Trophoblast cell (in vitro differentiated cells and primary cell): ENCODE data around the gene MESP1.
A peak's percentile ranks its signal among the peaks of the same experiment; 100 is the strongest.

Experiments
- DNase-seq, 2 donors: peaks; one replicate each; pipeline ENCODE4 v3.0.0-alpha.2; 2016
- H2AFZ ChIP-seq: 2 replicates; pipeline ENCODE4 v1.6.1; 2013; ENCODE audit warnings: low read length, moderate library complexity, mild to moderate bottlenecking; ENCODE audit not compliant: insufficient read depth, poor library complexity
- H2AK5ac ChIP-seq: 2 replicates; pipeline ENCODE4 v1.6.1; 2013; ENCODE audit warnings: mild to moderate bottlenecking, low read length
- H2BK120ac ChIP-seq: 2 replicates; pipeline ENCODE4 v1.6.1; 2013; ENCODE audit warnings: low read length, mild to moderate bottlenecking, moderate library complexity; ENCODE audit not compliant: insufficient read depth, poor library complexity
- H2BK12ac ChIP-seq: 2 replicates; pipeline ENCODE4 v1.6.1; 2013; ENCODE audit warnings: mild to moderate bottlenecking, low read length, moderate library complexity
- H2BK5ac ChIP-seq: 2 replicates; pipeline ENCODE4 v1.6.1; 2013; ENCODE audit warnings: low read length, low read depth, moderate library complexity, mild to moderate bottlenecking; ENCODE audit not compliant: poor library complexity
- H3K14ac ChIP-seq: 2 replicates; pipeline ENCODE4 v1.6.1; 2013; ENCODE audit warnings: mild to moderate bottlenecking, low read length
- H3K18ac ChIP-seq: 2 replicates; pipeline ENCODE4 v1.6.1; 2013; ENCODE audit warnings: mild to moderate bottlenecking, low read length
- H3K23ac ChIP-seq: 2 replicates; pipeline ENCODE4 v1.6.1; 2013; ENCODE audit warnings: low read length
- H3K27ac ChIP-seq: 2 replicates; pipeline ENCODE4 v1.5.1; 2013; ENCODE audit warnings: low read depth, mild to moderate bottlenecking, inconsistent platforms, low read length, moderate library complexity
- H3K27me3 ChIP-seq: 2 replicates; pipeline ENCODE4 v1.6.1; 2013; ENCODE audit warnings: inconsistent platforms, mild to moderate bottlenecking, low read length, moderate library complexity; ENCODE audit not compliant: insufficient read depth
- H3K36me3 ChIP-seq, 2 experiments: 1 replicate in 1 of 2; 2 replicates in 1 of 2; pipeline ENCODE4 v1.6.1; 2013; ENCODE audit warnings: low read length in 2 of 2, mild to moderate bottlenecking in 2 of 2, moderate library complexity in 1 of 2; ENCODE audit not compliant: insufficient read depth in 2 of 2, control insufficient read depth in 1 of 2
- H3K4ac ChIP-seq: 2 replicates; pipeline ENCODE4 v1.6.1; 2013; ENCODE audit warnings: low read depth, mild to moderate bottlenecking, low read length, moderate library complexity
- H3K4me1 ChIP-seq, 2 experiments: 1 replicate in 1 of 2; 2 replicates in 1 of 2; pipeline ENCODE4 v1.6.1; 2013; ENCODE audit warnings: low read length in 2 of 2, mild to moderate bottlenecking in 2 of 2, moderate library complexity in 1 of 2; ENCODE audit not compliant: insufficient read depth in 2 of 2, control insufficient read depth in 1 of 2
- H3K4me2 ChIP-seq: 2 replicates; pipeline ENCODE4 v1.6.1; 2013; ENCODE audit warnings: inconsistent platforms, mild to moderate bottlenecking, low read length, moderate library complexity
- H3K4me3 ChIP-seq: 2 replicates; pipeline ENCODE4 v1.5.1; 2013; ENCODE audit warnings: mild to moderate bottlenecking, low read depth, low read length, inconsistent platforms
- H3K79me1 ChIP-seq: one replicate; pipeline ENCODE4 v1.6.1; 2013; ENCODE audit warnings: low read length
- H3K79me2 ChIP-seq: 2 replicates; pipeline ENCODE4 v1.6.1; 2013; ENCODE audit warnings: low read length, mild to moderate bottlenecking; ENCODE audit not compliant: control insufficient read depth, insufficient read depth, poor library complexity
- H3K9ac ChIP-seq: 2 replicates; pipeline ENCODE4 v1.6.1; 2013; ENCODE audit warnings: mild to moderate bottlenecking, low read length
- H3K9me3 ChIP-seq: 2 replicates; pipeline ENCODE4 v1.6.1; 2013; ENCODE audit warnings: low read depth, mild to moderate bottlenecking, control low read depth, inconsistent platforms, low read length; ENCODE audit not compliant: insufficient read depth
- H4K12ac ChIP-seq: 2 replicates; pipeline ENCODE4 v1.6.1; 2013; ENCODE audit warnings: low read depth, mild to moderate bottlenecking, low read length, moderate library complexity
- H4K8ac ChIP-seq: 2 replicates; pipeline ENCODE4 v1.6.1; 2013; ENCODE audit warnings: low read depth, mild to moderate bottlenecking, low read length, moderate library complexity
- H4K91ac ChIP-seq: one replicate; pipeline ENCODE4 v1.6.1; 2013; ENCODE audit warnings: low read depth, mild to moderate bottlenecking, low read length, moderate library complexity
- WGBS: extraction: QIAGEN DNeasy Blood & Tissue Kit; methylation state at CpG from one replicate; pipeline ENCODE4 v1.1.7; 2013; ENCODE audit warnings: missing lambda C conversion rate; ENCODE audit not compliant: insufficient read length, insufficient coverage; ENCODE audit errors: extremely low coverage; 5-methylcytosine and 5-hydroxymethylcytosine counted together

The MESP1 gene

GRCh38 chr15:89755701-89756100 lies 4.7 kb upstream of the MESP1 start:
- DNase-seq = peak; percentile 71 to 89
- no peak overlapping the region for H3K23ac ChIP-seq
- no peaks in the 10 kb centered on the region for H3K9me3 ChIP-seq
- H3K27ac ChIP-seq = no peak overlapping the region
- H3K18ac ChIP-seq = no peak overlapping the region
- H3K4me3 ChIP-seq = no peak overlapping the region
- no peak overlapping the region for H3K4ac ChIP-seq
- H4K91ac ChIP-seq = peak overlapping the region; percentile 42
- H3K79me1 ChIP-seq = peaks cover 10% of the 10 kb centered on the region
- peak overlapping the region; percentile 30 for H2BK120ac ChIP-seq
- H3K36me3 ChIP-seq = no peaks in the 10 kb centered on the region
- H2AK5ac ChIP-seq = peak overlapping the region; percentile 80
- peaks cover 4% of the 10 kb centered on the region for H3K79me2 ChIP-seq
- H3K27me3 ChIP-seq = no peaks in the 10 kb centered on the region
- H3K9ac ChIP-seq = no peak overlapping the region
- WGBS = no CpG with 5 or more reads among the region's 4 CpGs
- peaks cover 30 to 31% of the 10 kb centered on the region in 2 experiments for H3K4me1 ChIP-seq
- no peak overlapping the region for H3K14ac ChIP-seq
- no peak overlapping the region for H2BK5ac ChIP-seq
- no peak overlapping the region for H4K12ac ChIP-seq
- H2AFZ ChIP-seq = no peak overlapping the region
- H4K8ac ChIP-seq = no peak overlapping the region
- H2BK12ac ChIP-seq = peak overlapping the region; percentile 78
- H3K4me2 ChIP-seq = no peak overlapping the region

GRCh38 chr15:89754361-89755154 lies 3.5 kb upstream of the MESP1 start:
- no CpG with 5 or more reads among the region's 8 CpGs for WGBS
- Histone ChIP-seq H2BK5ac (peak overlapping the region; percentile 81), H4K91ac (peak overlapping the region; percentile 82), H3K14ac (no peak overlapping the region), H3K27ac (peak overlapping the region; percentile 68), H2BK12ac (peak overlapping the region; percentile 81), H4K8ac (peak overlapping the region; percentile 2), H3K4me3 (no peak overlapping the region), H4K12ac (no peak overlapping the region), H3K4ac (no peak overlapping the region), H3K36me3 (no peaks in the 10 kb centered on the region), H2BK120ac (peak overlapping the region; percentile 52), H2AK5ac (no peak overlapping the region), H3K4me1 (peaks cover 32 to 36% of the 10 kb centered on the region in 2 experiments), H3K18ac (no peak overlapping the region), H3K79me1 (peaks cover 10% of the 10 kb centered on the region), H3K23ac (no peak overlapping the region), H3K9ac (no peak overlapping the region), H2AFZ (no peak overlapping the region), H3K4me2 (peak overlapping the region; percentile 33), H3K79me2 (peaks cover 4% of the 10 kb centered on the region), H3K9me3 (no peaks in the 10 kb centered on the region), H3K27me3 (peaks cover 6% of the 10 kb centered on the region)
- DNase-seq = peak; percentile 80 to 89

- H3K27ac ChIP-seq = peak overlapping the region; percentile 25
- WGBS = no CpG with 5 or more reads among the region's 7 CpGs
Observed at GRCh38 chr15:89753855-89754254, 2.8 kb upstream of the MESP1 start.

GRCh38 chr15:89751748-89752147 lies 699 bp upstream of the MESP1 start:
- no peak overlapping the region for H3K23ac ChIP-seq
- H4K12ac ChIP-seq = no peak overlapping the region
- H3K4ac ChIP-seq = no peak overlapping the region
- H3K14ac ChIP-seq = peak overlapping the region; percentile 38
- peak overlapping the region; percentile 16 for H4K91ac ChIP-seq
- peaks cover 29% of the 10 kb centered on the region for H3K27me3 ChIP-seq
- peaks cover 7% of the 10 kb centered on the region for H3K9me3 ChIP-seq
- H3K36me3 ChIP-seq = no peaks in the 10 kb centered on the region
- H2AFZ ChIP-seq = no peak overlapping the region
- H3K4me1 ChIP-seq = peaks cover 32 to 36% of the 10 kb centered on the region in 2 experiments
- H2BK12ac ChIP-seq = no peak overlapping the region
- H2BK120ac ChIP-seq = no peak overlapping the region
- no peak overlapping the region for H2BK5ac ChIP-seq
- WGBS = no CpG with 5 or more reads among the region's 5 CpGs
- H3K27ac ChIP-seq = peak overlapping the region; percentile 24
- peak overlapping the region; percentile 5 for H3K4me2 ChIP-seq
- no peak overlapping the region for H3K4me3 ChIP-seq
- H2AK5ac ChIP-seq = peak overlapping the region; percentile 45
- H3K79me1 ChIP-seq = peaks cover 10% of the 10 kb centered on the region
- H3K9ac ChIP-seq = no peak overlapping the region
- DNase-seq = peak; percentile 71 to 90
- no peak overlapping the region for H4K8ac ChIP-seq
- H3K18ac ChIP-seq = no peak overlapping the region
- peaks cover 4% of the 10 kb centered on the region for H3K79me2 ChIP-seq

More at GRCh38 chr15:89753855-89754254, 2.8 kb upstream of the MESP1 start:
- H3K9ac ChIP-seq = no peak overlapping the region
- peak overlapping the region; percentile 33 for H4K8ac ChIP-seq
- no peak overlapping the region for H2AK5ac ChIP-seq
- no peak overlapping the region for H4K12ac ChIP-seq
- peaks cover 12% of the 10 kb centered on the region for H3K27me3 ChIP-seq
- no peaks in the 10 kb centered on the region for H3K36me3 ChIP-seq
- H3K9me3 ChIP-seq = no peaks in the 10 kb centered on the region
- H4K91ac ChIP-seq = peak overlapping the region; percentile 80
- H3K4me1 ChIP-seq = peaks cover 32 to 36% of the 10 kb centered on the region in 2 experiments
- peak overlapping the region; percentile 32 for H3K18ac ChIP-seq
- no peak overlapping the region for H3K4ac ChIP-seq
- no peak overlapping the region for H3K14ac ChIP-seq
- no peak overlapping the region for H2BK120ac ChIP-seq
- H3K4me3 ChIP-seq = no peak overlapping the region
- no peak for DNase-seq
- no peak overlapping the region for H3K23ac ChIP-seq
- peak overlapping the region; percentile 74 for H2BK5ac ChIP-seq
- peak overlapping the region; percentile 81 for H2BK12ac ChIP-seq
- H3K79me1 ChIP-seq = peaks cover 10% of the 10 kb centered on the region
- no peak overlapping the region for H2AFZ ChIP-seq
- no peak overlapping the region for H3K4me2 ChIP-seq
- peaks cover 4% of the 10 kb centered on the region for H3K79me2 ChIP-seq
